Measurements from ENCODE around the gene TOE1. TPM values are rescaled to one million over a fixed set of nuclear protein-coding genes. Genes with fewer than 3 reads are reported as not detected.
A peak's percentile ranks its signal among the peaks of the same experiment; 100 is the strongest.

TOE1 gene
- total RNA-seq, 1 donor from 2014 or later = 9.8 TPM

GRCh38 chr1:45317166-45317565 lies 22.8 kb upstream of the TOE1 start:
- Histone ChIP-seq H3K9me3 (no peaks in the 10 kb centered on the region), H3K27ac (no peak overlapping the region), H3K4me3 (no peak overlapping the region), H3K36me3 (no peaks in the 10 kb centered on the region), H3K4me1 (no peaks in the 10 kb centered on the region), H3K27me3 (no peaks in the 10 kb centered on the region)
- no peak for DNase-seq (ENCODE audit: extremely low spot score in 2 of 2)
- TF ChIP-seq POLR2A (IDR thresholded peaks at IDR 0.05) = no peak
- no peak for TF ChIP-seq POLR2AphosphoS5 (IDR thresholded peaks at IDR 0.05; ENCODE audit: insufficient read depth in 1 of 2, low read depth in 1 of 2)
- TF ChIP-seq, protein P1, sequence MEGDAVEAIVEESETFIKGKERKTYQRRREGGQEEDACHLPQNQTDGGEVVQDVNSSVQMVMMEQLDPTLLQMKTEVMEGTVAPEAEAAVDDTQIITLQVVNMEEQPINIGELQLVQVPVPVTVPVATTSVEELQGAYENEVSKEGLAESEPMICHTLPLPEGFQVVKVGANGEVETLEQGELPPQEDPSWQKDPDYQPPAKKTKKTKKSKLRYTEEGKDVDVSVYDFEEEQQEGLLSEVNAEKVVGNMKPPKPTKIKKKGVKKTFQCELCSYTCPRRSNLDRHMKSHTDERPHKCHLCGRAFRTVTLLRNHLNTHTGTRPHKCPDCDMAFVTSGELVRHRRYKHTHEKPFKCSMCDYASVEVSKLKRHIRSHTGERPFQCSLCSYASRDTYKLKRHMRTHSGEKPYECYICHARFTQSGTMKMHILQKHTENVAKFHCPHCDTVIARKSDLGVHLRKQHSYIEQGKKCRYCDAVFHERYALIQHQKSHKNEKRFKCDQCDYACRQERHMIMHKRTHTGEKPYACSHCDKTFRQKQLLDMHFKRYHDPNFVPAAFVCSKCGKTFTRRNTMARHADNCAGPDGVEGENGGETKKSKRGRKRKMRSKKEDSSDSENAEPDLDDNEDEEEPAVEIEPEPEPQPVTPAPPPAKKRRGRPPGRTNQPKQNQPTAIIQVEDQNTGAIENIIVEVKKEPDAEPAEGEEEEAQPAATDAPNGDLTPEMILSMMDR (IDR thresholded peaks at IDR 0.05) = no peak
- intact Hi-C loops (cut with DNase I) = no loop called here

- TF ChIP-seq, protein P1 (IDR thresholded peaks at IDR 0.05) = no peak
- TF ChIP-seq POLR2AphosphoS5 (IDR thresholded peaks at IDR 0.05; ENCODE audit: insufficient read depth in 1 of 2, low read depth in 1 of 2) (no peak), POLR2A (IDR thresholded peaks at IDR 0.05) (no peak)
- intact Hi-C loops (cut with DNase I) = no loop called here
- H3K27me3 ChIP-seq = no peaks in the 10 kb centered on the region
Observed at GRCh38 chr1:45319761-45320160, 20.2 kb upstream of the TOE1 start.

DNA sequence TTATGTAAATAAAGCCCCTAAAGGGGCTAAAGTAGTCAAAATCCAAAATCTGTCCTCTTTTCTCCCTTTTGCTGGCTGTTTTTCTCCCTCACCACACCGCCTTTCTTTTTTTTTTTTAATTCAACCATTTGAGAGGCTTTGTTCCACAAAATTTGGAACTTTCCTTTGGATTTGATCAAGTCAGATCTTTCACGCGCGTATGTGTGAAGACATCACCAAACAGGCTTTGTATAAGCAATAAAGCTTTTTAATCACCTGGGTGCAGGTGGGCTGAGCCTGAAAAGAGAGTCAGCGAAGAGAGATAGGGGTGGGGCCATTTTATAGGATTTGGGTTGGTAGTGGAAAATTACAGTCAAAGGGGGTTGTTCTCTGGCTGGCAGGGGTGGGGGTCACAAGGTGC lies 18.5 kb upstream of the TOE1 start:
- Histone ChIP-seq H3K4me1 (peaks cover 7% of the 10 kb centered on the region), H3K36me3 (no peaks in the 10 kb centered on the region), H3K9me3 (no peaks in the 10 kb centered on the region), H3K4me3 (no peak overlapping the region), H3K27me3 (no peaks in the 10 kb centered on the region), H3K27ac (no peak overlapping the region)
- intact Hi-C loops (cut with DNase I) = no loop called here
- DNase-seq (ENCODE audit: extremely low spot score in 2 of 2) = no peak
- no peak for TF ChIP-seq POLR2A (IDR thresholded peaks at IDR 0.05)

More at GRCh38 chr1:45319761-45320160, 20.2 kb upstream of the TOE1 start:
- Histone ChIP-seq H3K4me3 (no peak overlapping the region), H3K9me3 (no peaks in the 10 kb centered on the region), H3K27ac (no peak overlapping the region), H3K36me3 (no peaks in the 10 kb centered on the region), H3K4me1 (no peaks in the 10 kb centered on the region)
- no peak for DNase-seq (ENCODE audit: extremely low spot score in 2 of 2)

GRCh38 chr1:45322486-45323040 lies 17.4 kb upstream of the TOE1 start:
- H3K4me1 ChIP-seq = peaks cover 18% of the 10 kb centered on the region
- H3K36me3 ChIP-seq = no peaks in the 10 kb centered on the region
- DNase-seq (ENCODE audit: extremely low spot score in 2 of 2) = no peak
- H3K27ac ChIP-seq = no peak overlapping the region
- TF ChIP-seq POLR2AphosphoS5 (IDR thresholded peaks at IDR 0.05; ENCODE audit: insufficient read depth in 1 of 2, low read depth in 1 of 2) = no peak
- H3K9me3 ChIP-seq = no peaks in the 10 kb centered on the region
- intact Hi-C loops (cut with DNase I) = no loop called here
- H3K4me3 ChIP-seq = no peak overlapping the region
- H3K27me3 ChIP-seq = no peaks in the 10 kb centered on the region

DNA sequence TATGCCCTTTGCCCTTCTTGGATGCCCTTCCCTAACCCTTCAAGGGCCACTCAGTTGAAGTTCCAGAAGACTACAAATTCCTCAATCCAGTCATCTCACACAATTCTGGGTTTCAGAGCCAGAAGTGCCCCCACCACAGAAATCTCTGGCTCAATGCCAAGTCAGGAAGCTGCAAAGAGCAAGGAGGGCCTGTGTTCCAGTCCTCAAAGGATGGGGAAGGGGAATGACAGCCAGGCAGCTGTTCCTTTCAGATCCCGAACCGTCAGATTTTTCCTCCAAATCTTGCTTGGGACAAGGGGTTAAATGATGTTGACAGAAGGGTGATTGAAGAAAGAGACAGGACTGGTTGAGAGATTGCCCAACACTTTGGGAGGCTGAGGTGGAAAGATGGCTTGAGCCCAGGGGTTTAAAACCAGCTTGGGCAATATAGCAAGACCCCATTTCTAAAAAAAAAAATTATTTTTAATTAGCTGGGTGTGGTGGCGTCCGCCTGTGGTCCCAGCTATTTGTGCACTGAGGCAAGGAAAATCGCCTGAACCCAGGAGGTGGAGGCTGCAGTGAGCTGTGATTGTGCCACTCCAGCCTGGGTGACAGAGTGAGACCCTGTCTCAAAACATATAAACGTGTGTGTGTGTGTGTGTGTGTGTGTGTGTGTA lies 14.0 kb upstream of the TOE1 start:
- H3K4me1 ChIP-seq = peaks cover 20% of the 10 kb centered on the region
- no peak for TF ChIP-seq POLR2AphosphoS5 (IDR thresholded peaks at IDR 0.05; ENCODE audit: insufficient read depth in 1 of 2, low read depth in 1 of 2)
- TF ChIP-seq, protein P1 (IDR thresholded peaks at IDR 0.05) = no peak
- peaks cover 0 to 4% of the 10 kb centered on the region in 2 donors for H3K36me3 ChIP-seq
- DNase-seq (ENCODE audit: extremely low spot score in 2 of 2) = no peak
- no peaks in the 10 kb centered on the region for H3K9me3 ChIP-seq
- H3K27ac ChIP-seq = peak overlapping the region; percentile 39
- H3K4me3 ChIP-seq = peak overlapping the region; percentile 62 to 63
- intact Hi-C loops (cut with DNase I) = no loop called here
- no peaks in the 10 kb centered on the region for H3K27me3 ChIP-seq

Measured in vagina (tissue), 2 donors.